Activated CD4-positive, CD25-positive, alpha-beta regulatory T cell (primary cell): Measurements from ENCODE around the gene DNM3.
A peak's percentile ranks its signal among the peaks of the same experiment; 100 is the strongest.
"Not testable (repeated sequence)": the region's sequence is repeated elsewhere in the genome, so short reads cannot be mapped to it uniquely, and the experiment has no call there.

Source experiments
- DNase-seq, 4 experiments: peaks; one replicate each; lab custom pipeline; 2025; lab: John Stamatoyannopoulos, UW

DNM3 gene

GRCh38 chr1:172360985-172361384 lies 519.7 kb downstream of the DNM3 start:
- DNase-seq: no peak

GRCh38 chr1:172363852-172364251 lies 522.6 kb downstream of the DNM3 start:
- DNase-seq: no peak

GRCh38 chr1:172371646-172372045 lies 530.3 kb downstream of the DNM3 start:
- DNase-seq: not testable (repeated sequence)

GRCh38 chr1:172373864-172374263 lies 532.6 kb downstream of the DNM3 start:
- no peak for DNase-seq

- DNase-seq: no peak
These were observed 533.9 kb downstream of the DNM3 start for GRCh38 chr1:172375211-172375631.

GRCh38 chr1:172376431-172376830 lies 535.1 kb downstream of the DNM3 start:
- DNase-seq: no peak

GRCh38 chr1:172377565-172377964 lies 536.3 kb downstream of the DNM3 start:
- DNase-seq: no peak

GRCh38 chr1:172378109-172378760 lies 536.9 kb downstream of the DNM3 start:
- no peak for DNase-seq

GRCh38 chr1:172380441-172381244 lies 539.3 kb downstream of the DNM3 start:
- no peak for DNase-seq

GRCh38 chr1:172381946-172382345 lies 540.6 kb downstream of the DNM3 start:
- no peak for DNase-seq

- DNase-seq: no peak
These were observed 541.1 kb downstream of the DNM3 start for GRCh38 chr1:172382406-172382805.

- DNase-seq: no peak
These were observed 541.7 kb downstream of the DNM3 start for GRCh38 chr1:172382990-172383389.

- no peak for DNase-seq
These were observed 542.2 kb downstream of the DNM3 start for GRCh38 chr1:172383536-172383935.

GRCh38 chr1:172384656-172385055 lies 543.4 kb downstream of the DNM3 start:
- DNase-seq: no peak

- no peak for DNase-seq
These were observed 544.7 kb downstream of the DNM3 start for GRCh38 chr1:172386046-172386445.

GRCh38 chr1:172388490-172388889 lies 547.2 kb downstream of the DNM3 start:
- no peak for DNase-seq

GRCh38 chr1:172390301-172390682 lies 549.0 kb downstream of the DNM3 start:
- DNase-seq: no peak

- no peak for DNase-seq
These were observed 549.6 kb downstream of the DNM3 start for GRCh38 chr1:172390683-172391551.

GRCh38 chr1:172391976-172392375 lies 550.7 kb downstream of the DNM3 start:
- DNase-seq: no peak

- no peak for DNase-seq
These were observed 552.1 kb downstream of the DNM3 start for GRCh38 chr1:172393354-172393753.

GRCh38 chr1:172394141-172394751 lies 552.9 kb downstream of the DNM3 start:
- DNase-seq: peak in 3 of 4 experiments; percentile 22 to 41 (median 39)

GRCh38 chr1:172394811-172395210 lies 553.5 kb downstream of the DNM3 start:
- DNase-seq: no peak
